Dedifferentiated amniotic fluid mesenchymal stem cell (primary cell): ENCODE data around the gene YTHDF1.

ENCODE experiments used
- DNase-seq: peaks from one replicate; pipeline ENCODE4 v3.0.0-alpha.2; 2016; ENCODE audit errors: extremely low spot score

Gene YTHDF1

GRCh38 chr20:63186084-63186483, 29.8 kb downstream of the YTHDF1 start:
- no peak for DNase-seq

DNA sequence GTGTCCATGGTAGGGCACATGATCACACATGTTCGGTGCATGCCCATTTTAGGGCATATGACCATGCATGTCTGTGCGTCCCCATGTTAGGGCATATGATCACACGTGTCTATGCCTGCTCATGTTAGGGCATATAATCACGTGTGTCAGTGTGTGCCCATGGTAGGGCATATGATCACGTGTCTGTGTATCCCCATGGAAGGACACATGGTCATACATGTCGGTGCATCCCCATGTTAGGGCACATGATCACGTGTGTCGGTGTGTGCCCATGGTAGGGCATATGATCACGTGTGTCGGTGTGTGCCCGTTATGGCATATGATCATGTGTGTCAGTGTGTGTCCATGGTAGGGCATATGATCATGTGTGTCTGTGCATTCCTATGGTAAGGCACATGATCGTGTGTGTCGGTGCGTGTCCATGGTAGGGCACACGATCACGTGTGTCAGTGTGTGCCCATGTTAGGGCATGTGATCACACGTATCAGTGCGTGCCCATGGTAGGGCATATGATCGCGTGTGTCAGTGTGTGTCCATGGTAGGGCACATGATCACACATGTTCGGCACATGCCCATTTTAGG, 30.6 kb downstream of the YTHDF1 start:
- no peak for DNase-seq

DNA sequence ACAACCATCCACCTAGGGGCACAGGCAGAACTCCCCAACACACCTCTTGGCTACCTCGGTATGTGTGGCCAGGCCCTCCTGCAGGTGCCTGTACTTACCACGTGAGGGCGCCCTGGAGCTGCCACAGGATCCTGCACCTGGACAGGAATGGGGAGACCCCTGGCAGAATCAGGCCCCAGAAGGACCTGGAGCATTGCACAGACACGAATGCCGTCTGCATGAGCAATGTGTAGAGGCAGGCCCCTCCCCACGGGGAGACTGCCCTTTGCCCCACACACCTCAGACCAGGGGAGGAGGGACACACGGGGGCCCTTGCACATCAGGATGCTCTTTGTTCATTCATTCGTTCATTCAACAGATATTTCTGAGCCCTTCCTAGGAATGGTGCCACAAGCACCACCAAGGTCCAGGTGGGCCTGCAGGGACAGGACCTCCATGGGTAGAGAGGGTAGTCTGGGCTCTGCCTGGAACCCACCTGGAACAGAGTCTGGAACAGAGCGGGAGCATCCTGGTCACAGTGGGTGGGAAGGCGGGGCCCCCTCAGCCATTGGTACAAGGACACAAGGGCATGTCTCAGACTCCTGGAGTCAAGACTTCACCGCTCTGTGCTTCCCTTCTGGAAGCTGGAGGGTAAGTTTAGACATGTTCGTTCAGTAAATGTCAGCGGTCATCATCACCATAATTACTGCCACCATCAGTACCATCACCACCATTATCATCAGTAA, 32.3 kb downstream of the YTHDF1 start:
- DNase-seq, result no peak

DNA sequence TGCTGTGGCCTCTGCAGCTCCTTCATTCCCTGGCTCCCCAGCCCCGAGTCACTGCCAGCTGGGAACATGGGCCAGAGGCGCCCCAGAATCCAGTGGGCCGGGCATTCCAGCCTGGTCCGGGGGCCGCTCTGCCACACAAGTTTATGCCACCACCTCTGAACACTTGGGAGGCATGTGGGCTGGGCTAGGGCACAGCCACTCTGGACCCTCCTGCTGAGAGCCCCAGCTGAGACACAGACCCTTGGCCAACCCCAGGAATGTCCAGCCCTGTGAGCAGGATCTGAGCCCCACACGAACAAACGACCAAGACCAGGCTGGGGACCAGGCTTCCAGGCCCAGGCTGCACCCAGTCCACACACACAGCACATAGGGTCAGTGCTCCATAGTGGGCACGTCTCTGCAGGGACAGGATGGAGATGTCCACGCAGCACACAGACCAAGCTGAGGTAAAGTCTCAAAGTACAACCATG, 33.0 kb downstream of the YTHDF1 start:
- no peak for DNase-seq

DNA sequence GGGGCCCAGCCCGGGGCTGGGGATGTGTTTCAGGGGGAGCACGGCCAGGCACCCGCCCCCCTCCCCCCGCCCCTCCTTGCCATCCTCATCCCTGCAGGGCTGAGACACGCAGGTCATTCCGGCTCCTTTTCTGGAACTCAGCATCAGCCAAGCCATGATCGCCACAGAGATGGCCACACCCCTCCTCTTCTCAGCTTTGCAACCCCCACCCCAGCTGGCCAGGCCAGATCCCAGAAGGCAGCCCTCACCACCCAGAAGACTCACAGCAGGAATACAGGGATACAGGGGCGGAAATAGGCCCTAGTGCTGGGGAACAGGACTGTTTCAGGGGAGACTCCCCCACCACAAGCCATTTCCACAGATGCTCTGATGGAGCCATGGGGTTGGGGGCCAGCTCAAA, 33.5 kb downstream of the YTHDF1 start:
- no peak for DNase-seq

- DNase-seq, result no peak
These were observed 34.7 kb downstream of the YTHDF1 start for GRCh38 chr20:63181226-63181625.

DNA sequence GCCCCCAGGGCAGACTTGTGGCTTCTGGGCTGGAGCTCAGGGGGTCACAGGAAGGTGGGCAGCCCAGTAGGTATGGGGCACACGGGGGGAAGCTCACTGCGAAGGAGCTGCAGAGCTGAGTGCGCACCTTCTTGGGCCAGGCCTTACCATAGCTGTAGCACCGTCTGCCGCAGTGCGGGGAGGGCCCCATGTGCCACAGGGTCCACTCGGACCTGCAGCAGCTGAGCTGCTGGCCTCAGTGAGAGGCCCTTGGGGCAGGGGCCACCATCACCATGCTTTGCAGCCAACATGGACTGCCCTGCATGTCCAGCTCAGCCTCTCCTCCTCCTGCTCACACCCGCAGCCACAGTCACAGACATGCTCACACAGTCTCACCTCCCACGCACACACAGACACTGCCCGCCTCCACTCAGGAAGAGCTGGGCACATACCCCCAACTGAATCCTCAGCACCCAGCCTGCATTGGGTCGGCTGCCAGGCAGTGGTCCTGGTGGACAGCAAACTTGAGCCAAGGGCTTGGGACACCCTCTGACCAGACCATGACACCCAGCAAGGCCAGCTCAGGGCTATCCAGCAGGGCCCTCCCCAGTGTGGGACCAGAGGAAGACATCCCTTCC, 35.3 kb downstream of the YTHDF1 start:
- DNase-seq, result no peak

DNA sequence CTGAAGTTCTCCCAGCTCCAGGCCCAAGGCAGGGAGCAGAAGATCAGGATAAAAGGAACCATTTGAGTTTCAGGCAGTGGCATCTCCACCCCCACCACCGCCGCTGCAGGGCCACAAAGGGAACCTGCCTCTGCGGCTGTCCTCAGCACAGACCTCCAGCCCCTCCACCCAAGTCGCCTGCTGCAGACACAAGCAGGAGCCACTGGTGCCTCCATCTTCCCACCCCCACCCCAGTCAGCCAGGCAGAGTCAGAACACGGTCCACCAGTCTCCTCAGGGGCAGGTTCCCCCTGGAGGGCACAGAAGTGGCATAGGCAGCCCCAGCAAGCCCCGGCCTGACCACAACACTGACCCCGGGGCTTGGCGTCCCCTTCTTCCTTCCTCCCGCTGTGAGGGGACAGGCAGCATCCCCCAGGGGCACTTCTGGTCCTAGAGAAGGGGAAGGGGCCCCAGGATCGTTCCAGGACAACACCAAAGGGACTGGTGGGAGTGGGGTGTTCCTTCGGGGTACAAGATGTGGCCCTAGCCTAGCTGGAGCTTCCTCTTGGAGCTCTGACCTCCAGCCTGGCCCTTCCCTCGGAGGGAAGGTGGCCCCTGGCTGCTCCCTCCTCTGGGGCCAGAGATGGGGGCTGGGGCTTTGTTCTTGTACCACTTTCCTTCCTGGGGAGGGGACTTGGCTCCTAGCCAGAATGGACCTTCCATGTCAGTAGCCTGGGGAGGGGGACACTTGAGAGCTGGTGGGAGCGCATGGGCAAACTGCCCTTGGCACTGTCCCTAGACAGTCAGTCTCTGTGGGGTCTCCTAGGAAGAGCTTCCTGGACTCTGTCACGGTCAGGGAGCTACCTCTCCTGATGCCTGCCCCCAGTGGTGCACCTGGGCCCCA, 36.0 kb downstream of the YTHDF1 start:
- DNase-seq, result no peak

DNA sequence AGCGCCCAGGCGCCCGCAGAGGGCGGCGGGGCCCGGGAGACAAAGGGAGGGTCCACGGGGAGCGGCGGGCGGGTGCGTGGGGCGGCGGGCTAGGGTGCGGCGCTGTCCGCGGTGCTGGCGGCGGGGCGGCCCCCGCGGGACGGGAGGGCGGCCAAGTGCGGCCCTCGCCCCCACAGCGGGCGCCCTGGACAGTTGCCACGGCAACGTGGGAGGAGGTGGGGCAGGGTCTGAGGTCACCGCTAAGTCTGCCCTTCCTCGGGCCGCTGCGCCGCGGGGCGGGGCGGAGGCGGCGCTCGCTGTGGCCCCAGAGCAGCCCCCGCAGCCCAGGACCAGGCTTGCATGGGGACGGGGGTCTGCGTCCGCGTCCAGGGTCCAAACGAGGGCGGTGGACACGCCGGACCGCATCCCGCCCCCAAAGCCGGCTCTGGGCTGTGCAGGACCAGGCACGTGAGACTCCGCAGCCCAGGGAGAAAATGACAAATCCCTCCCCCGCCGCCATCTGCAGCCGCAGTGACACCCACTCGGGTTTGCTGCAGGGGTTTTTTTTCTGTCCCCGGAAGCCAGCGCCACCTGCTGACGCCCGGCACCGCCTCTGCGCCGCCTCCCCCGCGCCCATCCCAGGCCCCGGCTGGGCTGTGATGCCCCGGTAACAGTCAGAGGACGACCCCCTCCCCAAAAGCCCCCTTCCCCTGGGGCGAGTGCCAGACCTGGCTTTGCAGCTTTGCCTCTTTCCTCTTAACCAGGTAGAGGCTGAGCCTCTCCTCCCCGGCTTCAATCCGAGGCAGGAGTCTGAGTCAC, 36.8 kb downstream of the YTHDF1 start:
- DNase-seq, result no peak

DNA sequence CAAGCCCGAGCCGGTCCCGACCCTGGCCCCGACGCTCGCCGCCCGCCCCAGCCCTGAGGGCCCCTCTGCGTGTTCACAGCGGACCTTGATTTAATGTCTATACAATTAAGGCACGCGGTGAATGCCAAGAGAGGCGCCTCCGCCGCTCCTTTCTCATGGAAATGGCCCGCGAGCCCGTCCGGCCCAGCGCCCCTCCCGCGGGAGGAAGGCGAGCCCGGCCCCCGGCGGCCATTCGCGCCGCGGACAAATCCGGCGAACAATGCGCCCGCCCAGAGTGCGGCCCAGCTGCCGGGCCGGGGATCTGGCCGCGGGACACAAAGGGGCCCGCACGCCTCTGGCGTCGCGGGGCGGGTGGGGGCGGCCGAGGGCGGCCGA, 37.5 kb downstream of the YTHDF1 start:
- no peak for DNase-seq

- DNase-seq, result no peak
These were observed 38.0 kb downstream of the YTHDF1 start for GRCh38 chr20:63177785-63178445.

DNA sequence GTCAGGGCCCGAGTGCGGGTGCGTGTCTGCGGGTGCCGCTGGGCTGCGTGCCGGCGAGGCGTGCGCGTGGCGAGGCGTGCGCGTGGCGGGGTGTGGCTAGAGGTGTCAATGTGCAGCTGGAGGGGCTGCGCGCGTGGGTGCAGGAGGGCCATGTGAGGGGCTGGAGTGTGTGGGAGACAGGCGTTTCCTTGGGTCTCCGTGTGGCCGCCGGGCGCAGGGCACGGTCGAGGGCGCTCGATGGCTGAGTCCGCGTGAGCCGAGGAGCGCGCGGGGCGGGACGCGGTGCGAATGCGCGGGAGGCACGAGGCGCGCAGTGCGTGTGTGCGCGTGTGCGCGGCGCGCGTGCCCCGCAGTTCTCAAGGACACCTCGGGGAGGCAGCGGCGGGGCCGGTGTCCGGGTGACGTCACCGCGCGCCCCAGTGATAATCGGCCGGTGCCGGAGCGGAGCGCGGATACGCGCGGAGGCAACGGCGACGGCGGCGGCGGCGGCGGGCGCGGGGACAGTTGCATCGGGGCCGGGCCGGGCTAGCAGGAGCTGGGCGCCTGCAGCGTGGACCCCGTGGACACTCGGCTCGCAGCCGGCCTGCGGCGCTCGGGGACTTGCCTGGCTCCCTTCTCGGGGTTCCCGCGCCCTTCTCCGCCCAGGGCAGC, 38.7 kb downstream of the YTHDF1 start:
- DNase-seq, result no peak

- DNase-seq, result no peak
These were observed 39.4 kb downstream of the YTHDF1 start for GRCh38 chr20:63176427-63177133.

DNA sequence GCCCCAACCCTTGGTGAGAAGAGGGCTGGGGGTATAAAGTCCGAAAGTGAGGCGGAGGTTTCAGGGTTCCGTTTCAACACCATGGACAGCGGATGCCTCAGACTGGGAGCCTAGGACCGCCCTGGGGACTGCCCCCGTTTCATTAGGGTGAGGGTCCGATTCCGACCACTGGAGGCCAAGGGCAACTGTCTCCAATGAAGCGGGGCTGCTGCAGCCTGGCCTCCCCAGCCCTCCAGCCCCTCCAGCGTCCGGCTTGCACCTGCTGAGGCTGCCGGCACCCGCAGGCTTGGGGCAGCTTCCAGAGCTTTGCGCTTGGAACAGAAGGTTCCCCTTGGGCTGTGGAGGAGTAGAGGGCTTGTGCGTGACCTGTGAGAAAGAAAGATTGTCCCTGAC, 39.9 kb downstream of the YTHDF1 start:
- no peak for DNase-seq

DNA sequence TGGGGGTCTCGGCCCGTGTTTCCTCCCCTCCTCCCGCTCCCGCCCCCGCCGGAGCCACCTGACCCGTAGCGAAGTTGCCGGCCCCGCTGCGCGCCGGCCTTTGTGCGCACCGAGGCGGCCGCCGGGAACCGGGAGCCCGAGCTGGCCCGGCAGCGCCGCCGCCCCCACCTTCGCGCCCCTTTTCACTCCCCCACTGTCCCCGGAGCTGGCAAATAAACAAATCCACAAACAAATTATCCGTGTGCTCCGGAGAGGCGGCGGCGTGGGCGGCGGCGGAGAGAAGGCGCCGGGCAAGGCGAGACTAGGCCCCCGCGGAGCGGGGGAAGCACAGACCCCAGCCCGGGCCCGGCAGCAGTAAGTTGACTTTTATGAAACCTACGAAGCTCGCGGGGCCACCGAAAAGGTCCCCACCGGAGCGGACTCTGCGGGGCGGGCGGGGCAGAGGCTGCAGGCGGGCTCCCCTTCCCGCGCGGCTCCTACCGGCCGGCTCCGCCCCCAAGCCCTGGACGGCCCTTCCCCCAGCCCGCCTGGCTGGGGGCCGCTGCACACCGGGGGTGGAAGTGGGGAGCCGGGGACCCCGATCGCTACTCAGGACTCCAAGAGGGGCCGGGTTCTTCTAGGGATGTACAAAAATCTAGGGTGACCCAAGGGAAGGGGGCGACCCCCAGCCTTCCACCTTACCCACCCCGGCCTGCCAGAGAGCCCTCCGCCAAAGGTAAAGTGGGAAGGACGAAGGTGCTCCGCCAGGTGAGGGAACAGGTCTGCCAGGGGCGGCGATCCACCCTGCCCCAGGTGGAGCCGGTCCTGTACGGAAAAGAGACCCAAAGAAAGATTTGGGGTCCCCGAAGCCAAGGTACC, 40.7 kb downstream of the YTHDF1 start:
- no peak for DNase-seq

GRCh38 chr20:63174309-63175037, 41.5 kb downstream of the YTHDF1 start:
- DNase-seq, result no peak

DNA sequence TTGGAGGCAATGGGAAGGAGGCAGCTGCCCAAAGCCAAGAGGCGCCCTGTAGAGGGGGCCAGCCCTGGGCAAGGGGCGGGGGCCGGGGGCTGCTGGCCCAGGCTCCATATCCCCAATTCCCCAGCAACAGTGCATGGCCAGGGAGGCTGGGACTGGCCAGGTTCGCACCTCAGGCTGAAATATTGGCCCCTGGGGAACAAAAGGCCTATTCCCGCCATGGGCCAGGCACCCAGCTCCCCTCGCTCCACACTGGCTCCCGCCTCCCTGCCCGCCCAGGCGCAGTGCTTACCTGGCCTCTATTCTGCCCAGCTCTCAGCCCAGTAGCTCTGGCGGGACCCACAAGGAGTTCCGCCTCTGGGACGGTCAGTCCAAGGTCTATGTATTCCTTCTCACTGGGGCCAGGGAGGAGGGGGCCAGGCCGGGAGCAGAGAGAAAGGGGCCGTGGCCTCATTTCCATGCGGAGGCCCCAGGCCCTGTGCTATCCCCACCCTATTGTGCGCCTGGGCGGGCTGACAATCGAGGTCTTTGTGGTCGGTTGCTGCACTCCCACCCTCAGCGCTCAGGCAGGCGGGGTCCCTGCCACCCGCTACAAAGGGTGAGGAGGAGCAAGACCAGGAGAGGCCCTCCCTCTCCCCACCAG, 42.3 kb downstream of the YTHDF1 start:
- DNase-seq, result no peak

DNA sequence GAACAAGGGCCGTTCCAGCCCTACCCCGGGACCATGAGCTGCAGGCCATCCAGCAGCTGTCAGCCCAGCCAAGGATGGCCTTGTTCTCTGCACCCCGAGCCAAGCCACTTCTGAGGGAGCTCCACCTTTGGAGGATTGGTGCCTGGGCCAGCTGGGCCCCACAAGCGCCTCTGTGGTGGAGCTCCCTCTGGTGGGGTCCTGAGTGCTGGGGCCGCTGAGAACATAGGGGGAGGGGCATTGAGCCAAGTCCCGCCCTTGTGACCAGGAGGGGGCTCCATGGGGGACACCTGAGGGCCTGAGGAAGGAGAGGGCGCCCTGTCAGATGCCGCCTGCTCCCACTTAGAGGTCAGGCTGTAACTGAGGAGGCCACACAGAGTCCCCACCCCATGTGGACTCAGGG, 43.2 kb downstream of the YTHDF1 start:
- DNase-seq, result no peak
